Left ventricle myocardium inferior (tissue), 1 donor: Measurements from ENCODE around the gene HES1. TPM values are rescaled to one million over a fixed set of nuclear protein-coding genes. Genes with fewer than 3 reads are reported as not detected.
A peak's percentile ranks its signal among the peaks of the same experiment; 100 is the strongest.

Experiments used
- DNase-seq: peaks from one replicate; pipeline ENCODE4 v3.0.0-alpha.2; 2020
- H3K27ac ChIP-seq: fragments of 200-600 bp; replicated peaks from 2 replicates; pipeline ENCODE4 v1.8.0; 2021
- H3K27me3 ChIP-seq: fragments of 200-600 bp; 2 replicates; pipeline ENCODE4 v1.8.0; 2021; ENCODE audit warnings: low read depth
- H3K36me3 ChIP-seq: fragments of 200-600 bp; 2 replicates; pipeline ENCODE4 v1.8.0; 2021
- H3K4me1 ChIP-seq: fragments of 200-600 bp; 2 replicates; pipeline ENCODE4 v1.8.0; 2021
- H3K4me3 ChIP-seq: fragments of 200-600 bp; 2 replicates; pipeline ENCODE4 v1.8.0; 2021; ENCODE audit warnings: mild to moderate bottlenecking, moderate library complexity
- H3K9me3 ChIP-seq: fragments of 200-600 bp; replicated peaks from 2 replicates; pipeline ENCODE4 v1.8.0; 2021
- CTCF ChIP-seq: fragments of 200-600 bp; IDR thresholded peaks from 2 replicates; pipeline ENCODE4 v1.8.0; 2021; ENCODE audit warnings: antibody characterized with exemption, mild to moderate bottlenecking, borderline replicate concordance
- intact Hi-C: fragments of 100-400 bp; cut with micrococcal nuclease; formaldehyde crosslinking; loops from one replicate; pipeline ENCODE4 v1.11.0; 2022
- total RNA-seq: library from RNA; stranded (reverse); fragmentation: NEBNext Ultra II Directional; extraction: Animal tissue kit (Norgen Biotek cat#: 25700); gene quantifications from one replicate; pipeline ENCODE4 v1.2.1, GENCODE V29; 2021
- donor health status: DM: no; HTN: yes; CAD: no; lungs with severe emphysema.

Gene HES1
- total RNA-seq, 1 donor from 2014 or later, result 13.4 TPM

- Histone ChIP-seq H3K27ac (peak overlapping the region; percentile 99), H3K27me3 (no peaks in the 10 kb centered on the region), H3K4me3 (peak overlapping the region; percentile 86), H3K36me3 (no peaks in the 10 kb centered on the region), H3K9me3 (no peaks in the 10 kb centered on the region), H3K4me1 (peaks cover 82% of the 10 kb centered on the region)
- DNase-seq, result peak; percentile 31
- TF ChIP-seq CTCF, result peak; percentile 56
- intact Hi-C loops, result loop anchor here (5.0 to 10.0 kb wide), 2 partner anchors 167 to 355 kb away; no protein-coding TSS in a partner anchor
Observed at GRCh38 chr3:194137506-194138474, 1.8 kb downstream of the HES1 start.

DNA sequence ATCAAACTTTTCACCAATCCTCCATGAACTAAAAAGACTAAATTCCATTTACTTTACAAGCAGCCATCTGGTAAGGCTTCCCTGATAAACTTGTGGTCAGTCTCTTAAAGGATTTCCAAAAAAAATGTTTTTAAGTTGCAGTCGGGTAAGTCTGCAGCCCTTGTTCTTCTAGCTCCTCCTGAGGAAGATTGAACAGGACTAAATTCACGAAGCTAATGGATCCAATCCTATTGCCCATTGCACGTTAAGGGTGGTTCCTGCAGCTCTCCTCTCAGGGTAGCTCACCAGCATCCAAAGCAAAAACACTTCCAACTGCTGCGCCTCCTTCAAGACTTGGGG, 2.8 kb downstream of the HES1 start:
- DNase-seq, result no peak
- intact Hi-C loops, result loop anchor here (5.0 to 10.0 kb wide), 2 partner anchors 166 to 356 kb away; no protein-coding TSS in a partner anchor
- no peaks in the 10 kb centered on the region for H3K36me3 ChIP-seq
- peak overlapping the region; percentile 99 for H3K27ac ChIP-seq
- no peaks in the 10 kb centered on the region for H3K9me3 ChIP-seq
- H3K4me1 ChIP-seq, result peaks cover 85% of the 10 kb centered on the region
- H3K27me3 ChIP-seq, result no peaks in the 10 kb centered on the region
- TF ChIP-seq CTCF, result no peak
- H3K4me3 ChIP-seq, result peak overlapping the region; percentile 86

- no peaks in the 10 kb centered on the region for H3K9me3 ChIP-seq
- H3K27ac ChIP-seq, result peak overlapping the region; percentile 99
- peaks cover 89% of the 10 kb centered on the region for H3K4me1 ChIP-seq
- no peaks in the 10 kb centered on the region for H3K36me3 ChIP-seq
- peak; percentile 33 for DNase-seq
- intact Hi-C loops, result loop anchor here (5.0 to 10.0 kb wide), 2 partner anchors 166 to 357 kb away; no protein-coding TSS in a partner anchor
- peak overlapping the region; percentile 86 for H3K4me3 ChIP-seq
- no peak for TF ChIP-seq CTCF
- H3K27me3 ChIP-seq, result no peaks in the 10 kb centered on the region
Observed at GRCh38 chr3:194139071-194139813, 3.3 kb downstream of the HES1 start.

- no peaks in the 10 kb centered on the region for H3K9me3 ChIP-seq
- no peaks in the 10 kb centered on the region for H3K36me3 ChIP-seq
- no peak for TF ChIP-seq CTCF
- DNase-seq, result no peak
- H3K4me3 ChIP-seq, result peak overlapping the region; percentile 86
- no peaks in the 10 kb centered on the region for H3K27me3 ChIP-seq
- H3K27ac ChIP-seq, result peak overlapping the region; percentile 99
- peaks cover 86% of the 10 kb centered on the region for H3K4me1 ChIP-seq
- intact Hi-C loops, result loop anchor here (5.0 to 10.0 kb wide), 3 partner anchors 127 to 358 kb away; no protein-coding TSS in a partner anchor
Observed at GRCh38 chr3:194139814-194140391, 4.0 kb downstream of the HES1 start.
